Measurements from ENCODE around the gene GABBR1.

- no peak for TF ChIP-seq EP300 (conservative IDR thresholded peaks at IDR 0.05; ENCODE audit: poor library complexity, severe bottlenecking)
- TF ChIP-seq, protein P1, sequence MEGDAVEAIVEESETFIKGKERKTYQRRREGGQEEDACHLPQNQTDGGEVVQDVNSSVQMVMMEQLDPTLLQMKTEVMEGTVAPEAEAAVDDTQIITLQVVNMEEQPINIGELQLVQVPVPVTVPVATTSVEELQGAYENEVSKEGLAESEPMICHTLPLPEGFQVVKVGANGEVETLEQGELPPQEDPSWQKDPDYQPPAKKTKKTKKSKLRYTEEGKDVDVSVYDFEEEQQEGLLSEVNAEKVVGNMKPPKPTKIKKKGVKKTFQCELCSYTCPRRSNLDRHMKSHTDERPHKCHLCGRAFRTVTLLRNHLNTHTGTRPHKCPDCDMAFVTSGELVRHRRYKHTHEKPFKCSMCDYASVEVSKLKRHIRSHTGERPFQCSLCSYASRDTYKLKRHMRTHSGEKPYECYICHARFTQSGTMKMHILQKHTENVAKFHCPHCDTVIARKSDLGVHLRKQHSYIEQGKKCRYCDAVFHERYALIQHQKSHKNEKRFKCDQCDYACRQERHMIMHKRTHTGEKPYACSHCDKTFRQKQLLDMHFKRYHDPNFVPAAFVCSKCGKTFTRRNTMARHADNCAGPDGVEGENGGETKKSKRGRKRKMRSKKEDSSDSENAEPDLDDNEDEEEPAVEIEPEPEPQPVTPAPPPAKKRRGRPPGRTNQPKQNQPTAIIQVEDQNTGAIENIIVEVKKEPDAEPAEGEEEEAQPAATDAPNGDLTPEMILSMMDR (IDR thresholded peaks at IDR 0.05; ENCODE audit: poor library complexity, severe bottlenecking) = no peak
- TF ChIP-seq POLR2AphosphoS5 (IDR thresholded peaks at IDR 0.05) = no peak
- TF ChIP-seq EZH2 (IDR thresholded peaks at IDR 0.05; ENCODE audit: borderline replicate concordance, insufficient read depth, low read length, poor library complexity, severe bottlenecking) = no peak
- no peak for TF ChIP-seq REST (IDR thresholded peaks at IDR 0.05; ENCODE audit: borderline replicate concordance)
- TF ChIP-seq TAF1 (IDR thresholded peaks at IDR 0.05; ENCODE audit: low read depth) = no peak
- no peak for TF ChIP-seq RAD21 (conservative IDR thresholded peaks at IDR 0.05)
These were observed 47.9 kb upstream of the GABBR1 start, which contains the start of gene ZFP57 for GRCh38 chr6:29680904-29681303.
